WTC11 (cell line): ENCODE measurements around the gene ZNF747. TPM values are rescaled to one million over a fixed set of nuclear protein-coding genes. Genes with fewer than 3 reads are reported as not detected.
A peak's percentile ranks its signal among the peaks of the same experiment; 100 is the strongest.

Experiments
- ATAC-seq: fragments of 200-7000 bp; cut with Tn5 transposase; 2 replicates; pipeline ENCODE4 v1.10.0; 2021; ENCODE audit warnings: mild to moderate bottlenecking, moderate library complexity
- CTCF ChIA-PET: fragments of 300-600 bp; sonication (Branson Sonifier 250); formaldehyde crosslinking; loops from one replicate; lab custom pipeline; 2021; ENCODE audit warnings: antibody characterized with exemption; lab: Charles Lee
- POLR2A ChIA-PET: fragments of 350-600 bp; sonication (Branson Sonifier 250); formaldehyde crosslinking; loops from one replicate; lab custom pipeline; 2021; ENCODE audit warnings: antibody characterized with exemption; lab: Charles Lee
- DNase-seq: peaks from one replicate; pipeline ENCODE4 v3.0.0; 2021; ENCODE audit warnings: low spot score
- H3K27ac Mint-ChIP-seq: 2 replicates; pipeline ENCODE4 v1.8.0; 2021; ENCODE audit warnings: mixed read lengths
- H3K27me3 Mint-ChIP-seq: 2 replicates; pipeline ENCODE4 v1.8.0; 2021; ENCODE audit warnings: low read depth, mild to moderate bottlenecking, moderate library complexity, mixed read lengths
- H3K36me3 Mint-ChIP-seq: 2 replicates; pipeline ENCODE4 v1.8.0; 2021; ENCODE audit warnings: mixed read lengths
- H3K4me1 Mint-ChIP-seq: 2 replicates; pipeline ENCODE4 v1.8.0; 2022; ENCODE audit warnings: mixed read lengths
- H3K4me3 Mint-ChIP-seq: 2 replicates; pipeline ENCODE4 v1.8.0; 2021; ENCODE audit warnings: mild to moderate bottlenecking, moderate library complexity, mixed read lengths
- H3K9me3 Mint-ChIP-seq: 2 replicates; pipeline ENCODE4 v1.8.0; 2021; ENCODE audit warnings: mixed read lengths
- ARID4B ChIP-seq: sonication (generic); formaldehyde crosslinking; IDR thresholded peaks from 2 replicates; pipeline ENCODE4 v1.8.0; 2023; ENCODE audit warnings: missing genetic modification reagents, mild to moderate bottlenecking, borderline replicate concordance
- ATF2 ChIP-seq: sonication (generic); formaldehyde crosslinking; IDR thresholded peaks from 2 replicates; pipeline ENCODE4 v1.8.1; 2022; ENCODE audit warnings: low read depth, missing genetic modification reagents, borderline replicate concordance
- E2F1 ChIP-seq: sonication (generic); formaldehyde crosslinking; IDR thresholded peaks from 2 replicates; pipeline ENCODE4 v1.8.0; 2022; ENCODE audit warnings: mild to moderate bottlenecking, missing genetic modification reagents
- E2F4 ChIP-seq: sonication (generic); formaldehyde crosslinking; IDR thresholded peaks from 2 replicates; pipeline ENCODE4 v1.8.1; 2022; ENCODE audit warnings: low read depth, mild to moderate bottlenecking, moderate library complexity, missing genetic modification reagents, borderline replicate concordance
- E2F5 ChIP-seq: sonication (generic); formaldehyde crosslinking; IDR thresholded peaks from 2 replicates; pipeline ENCODE4 v1.8.1; 2022; ENCODE audit warnings: mild to moderate bottlenecking, moderate library complexity, missing genetic modification reagents
- ELF4 ChIP-seq: sonication (generic); formaldehyde crosslinking; IDR thresholded peaks from 2 replicates; pipeline ENCODE4 v1.8.1; 2022; ENCODE audit warnings: low read depth, mild to moderate bottlenecking, moderate library complexity, missing genetic modification reagents
- EMX1 ChIP-seq: fragments of 250-450 bp; sonication (Bioruptor Pico); IDR thresholded peaks from 2 replicates; pipeline ENCODE4 v1.8.0; 2021; ENCODE audit warnings: mild to moderate bottlenecking
- ESRRA ChIP-seq: sonication (generic); formaldehyde crosslinking; IDR thresholded peaks from 2 replicates; pipeline ENCODE4 v1.8.1; 2022; ENCODE audit warnings: mild to moderate bottlenecking, missing genetic modification reagents, borderline replicate concordance
- FOXJ3 ChIP-seq: sonication (generic); formaldehyde crosslinking; IDR thresholded peaks from 2 replicates; pipeline ENCODE4 v1.9.0; 2021; ENCODE audit warnings: missing genetic modification reagents, mild to moderate bottlenecking, borderline replicate concordance
- FOXP1 ChIP-seq: sonication (generic); formaldehyde crosslinking; IDR thresholded peaks from 2 replicates; pipeline ENCODE4 v1.8.0; 2022; ENCODE audit warnings: missing genetic modification reagents, mild to moderate bottlenecking, moderate library complexity, borderline replicate concordance
- GABPB1 ChIP-seq: sonication (generic); formaldehyde crosslinking; IDR thresholded peaks from 2 replicates; pipeline ENCODE4 v1.8.1; 2023; ENCODE audit warnings: mild to moderate bottlenecking, missing genetic modification reagents
- HMGA2 ChIP-seq: fragments of 250-450 bp; sonication (Bioruptor Pico); IDR thresholded peaks from 2 replicates; pipeline ENCODE4 v1.4.0; 2021; ENCODE audit warnings: mild to moderate bottlenecking, moderate library complexity
- JUN ChIP-seq: sonication (generic); formaldehyde crosslinking; IDR thresholded peaks from 2 replicates; pipeline ENCODE4 v1.8.0; 2023; ENCODE audit warnings: mild to moderate bottlenecking, missing genetic modification reagents
- MLX ChIP-seq: sonication (generic); formaldehyde crosslinking; IDR thresholded peaks from 2 replicates; pipeline ENCODE4 v1.8.1; 2023; ENCODE audit warnings: mild to moderate bottlenecking, missing genetic modification reagents, moderate library complexity
- PRRX2 ChIP-seq: fragments of 250-450 bp; sonication (Bioruptor Pico); IDR thresholded peaks from 2 replicates; pipeline ENCODE4 v1.8.0; 2021; ENCODE audit warnings: mild to moderate bottlenecking
- SP1 ChIP-seq: sonication (generic); formaldehyde crosslinking; conservative IDR thresholded peaks from 2 replicates; pipeline ENCODE4 v1.8.1; 2022; ENCODE audit warnings: missing genetic modification reagents
- TP53 ChIP-seq: sonication (generic); formaldehyde crosslinking; IDR thresholded peaks from 2 replicates; pipeline ENCODE4 v1.8.1; 2023; ENCODE audit warnings: mild to moderate bottlenecking, missing genetic modification reagents
- ZMAT4 ChIP-seq: fragments of 250-450 bp; sonication (Bioruptor Pico); IDR thresholded peaks from 2 replicates; pipeline ENCODE4 v1.9.0; 2021; ENCODE audit warnings: mild to moderate bottlenecking
- ZNF121 ChIP-seq: sonication (generic); formaldehyde crosslinking; IDR thresholded peaks from 2 replicates; pipeline ENCODE4 v1.8.0; 2023; ENCODE audit warnings: missing genetic modification reagents
- ZNF138 ChIP-seq: sonication (generic); formaldehyde crosslinking; conservative IDR thresholded peaks from 2 replicates; pipeline ENCODE4 v1.8.1; 2022; ENCODE audit warnings: mild to moderate bottlenecking, moderate library complexity, missing genetic modification reagents
- ZNF263 ChIP-seq: sonication (generic); formaldehyde crosslinking; IDR thresholded peaks from 2 replicates; pipeline ENCODE4 v1.8.1; 2022; ENCODE audit warnings: low read depth, mild to moderate bottlenecking, moderate library complexity, missing genetic modification reagents
- ZNF281 ChIP-seq: sonication (generic); formaldehyde crosslinking; IDR thresholded peaks from 2 replicates; pipeline ENCODE4 v1.8.0; 2023; ENCODE audit warnings: mild to moderate bottlenecking, missing genetic modification reagents
- ZNF671 ChIP-seq: fragments of 250-450 bp; sonication (Bioruptor Pico); IDR thresholded peaks from 2 replicates; pipeline ENCODE4 v1.8.0; 2021; ENCODE audit warnings: mild to moderate bottlenecking
- total RNA-seq: library from RNA; stranded (reverse); gene quantifications from 3 replicates; pipeline ENCODE4 v1.2.3, GENCODE V29; 2021

Gene ZNF747
- total RNA-seq, 1 experiment from 2014 or later: 11.3 TPM

GRCh38 chr16:30571445-30572322, 37.0 kb upstream of the ZNF747 start, which contains the start of gene ZNF688:
Gene ZNF688 (minus strand): TSS chr16:30571714. CDS start chr16:30571629, 85 bp downstream.
- Mint-ChIP-seq H3K4me3 (peak within 1 kb of the TSS; percentile 91), H3K4me1 (peaks cover 15% of the 10 kb centered on the region), H3K9me3 (no peaks in the 10 kb centered on the region), H3K27me3 (peaks cover 1% of the 10 kb centered on the region; the same call in 1 of the 2 replicates), H3K36me3 (no peaks in the 10 kb centered on the region), H3K27ac (peak within 1 kb of the TSS; percentile 67)
- CTCF ChIA-PET: interaction anchor here (0.5 to 3.0 kb wide), 17 partner anchors 10 to 460 kb away, joined by 3 to 25 read pairs (median 6); partner anchors contain the start of genes DCTPP1, ZNF747, ZNF764 and ZNF785
- DNase-seq (peak; percentile 93), ATAC-seq (peak; percentile 87)
- POLR2A ChIA-PET: interaction anchor here (0.5 to 2.9 kb wide), 17 partner anchors 11 to 154 kb away, joined by 3 to 22 read pairs (median 4); partner anchors contain the start of genes DCTPP1, PRR14, ZNF689 and ZNF747
- TF ChIP-seq E2F1 (CRISPR knock-in tag) (no peak), ZNF671 (CRISPR knock-in tag) (no peak), PRRX2 (CRISPR knock-in tag) (no peak), E2F5 (CRISPR knock-in tag) (0 out of 2 replicates have a peak, but pooled peaks have one; percentile 39), FOXJ3 (no peak), ATF2 (CRISPR knock-in tag) (no peak), ARID4B (CRISPR knock-in tag) (0 out of 2 replicates have a peak, but pooled peaks have one; percentile 34), ZNF263 (CRISPR knock-in tag) (no peak), GABPB1 (CRISPR knock-in tag) (0 out of 2 replicates have a peak, but pooled peaks have one; percentile 16), E2F4 (CRISPR knock-in tag) (peak; percentile 93; the same call in 1 of the 2 replicates), ZNF281 (CRISPR knock-in tag) (no peak), JUN (CRISPR knock-in tag) (no peak), ZNF138 (CRISPR knock-in tag) (no peak), MLX (no peak), FOXP1 (CRISPR knock-in tag) (peak; percentile 57), TP53 (CRISPR knock-in tag) (no peak), EMX1 (peak; percentile 79; the same call in 1 of the 2 replicates), ELF4 (peak; percentile 37; the same call in 1 of the 2 replicates), SP1 (CRISPR knock-in tag) (0 out of 2 replicates have a peak, but pooled peaks have one; percentile 44), ZNF121 (no peak), ZMAT4 (CRISPR knock-in tag) (no peak), HMGA2 (no peak), ESRRA (CRISPR knock-in tag) (no peak)
